Esophagus squamous epithelium (tissue), 5 donors: ENCODE data around the gene PTPN13. TPM values are rescaled to one million over a fixed set of nuclear protein-coding genes. Genes with fewer than 3 reads are reported as not detected.

Experiments used
- DNase-seq: peaks from one replicate; lab custom pipeline; 2025; lab: John Stamatoyannopoulos, UW
- H3K27ac ChIP-seq, 4 donors: fragments of 200-600 bp; sonication (generic); one replicate each; pipeline ENCODE4 v1.5.1; 2016 to 2019; ENCODE audit warnings: mild to moderate bottlenecking in 1 of 4
- H3K27me3 ChIP-seq, 4 donors: fragments of 200-600 bp; sonication (generic); 1 replicate in 3 of 4; 2 replicates in 1 of 4; pipeline versions ENCODE4 v1.5.1 to v1.6.0; 2017 to 2021; ENCODE audit warnings: antibody characterized with exemption in 1 of 4
- H3K36me3 ChIP-seq, 3 donors: fragments of 200-600 bp; sonication (generic); one replicate each; pipeline ENCODE4 v1.5.1; 2016 to 2019
- H3K4me1 ChIP-seq, 3 donors: fragments of 200-600 bp; sonication (generic); one replicate each; pipeline ENCODE4 v1.5.1; 2017 to 2019
- H3K4me3 ChIP-seq, 4 donors: fragments of 200-600 bp; sonication (generic); 1 replicate in 3 of 4; 2 replicates in 1 of 4; pipeline ENCODE4 v1.5.1; 2016 to 2019; ENCODE audit warnings: mild to moderate bottlenecking in 2 of 4, moderate library complexity in 1 of 4
- H3K9me3 ChIP-seq, 3 donors: fragments of 200-600 bp; sonication (generic); one replicate each; pipeline ENCODE4 v1.5.1; 2016 to 2019
- CTCF ChIP-seq, 6 experiments: fragments of 450-650 bp in 4 of 6; fragments of 200-600 bp in 2 of 6; sonication (generic) in 2 of 6; IDR thresholded peaks; one replicate each; pipeline ENCODE4 v1.5.1; 2016 to 2019; ENCODE audit warnings: antibody characterized with exemption in 6 of 6, mild to moderate bottlenecking in 4 of 6, moderate library complexity in 4 of 6
- POLR2A ChIP-seq, 4 donors: fragments of 450-650 bp; IDR thresholded peaks; one replicate each; pipeline ENCODE4 v1.6.1; 2017; ENCODE audit warnings: antibody characterized with exemption in 4 of 4, mild to moderate bottlenecking in 4 of 4, moderate library complexity in 3 of 4
- WGBS, 2 donors: methylation state at CpG; one replicate each; pipeline ENCODE4 v1.1.5; 2018; 5-methylcytosine and 5-hydroxymethylcytosine counted together
- intact Hi-C: fragments of 100-400 bp; cut with DNase I; formaldehyde crosslinking; loops from one replicate; pipeline ENCODE4 v1.15.0; 2022
- total RNA-seq, 4 donors: library from RNA; depleted of rRNA; stranded (reverse); fragments of >200 nt; gene quantifications; one replicate each; pipeline ENCODE4 v1.1.0, GENCODE V29; 2016
- donor health status: DM: yes; HTN: yes; CAD: no.

PTPN13 gene
- total RNA-seq, 4 donors from 2014 or later: 44.8 to 94.9 (median 66.7) TPM

GRCh38 chr4:86819561-86819960 lies 225.4 kb downstream of the PTPN13 start:
- peaks cover 0 to 46% (median 0%) of the 10 kb centered on the region in 3 donors for H3K36me3 ChIP-seq
- no peaks in the 10 kb centered on the region for H3K4me1 ChIP-seq
- H3K4me3 ChIP-seq: no peak overlapping the region
- WGBS, 2 donors: 91% methylated on average over 7 of the region's 7 CpGs
- H3K27ac ChIP-seq: no peak overlapping the region
- no peak for DNase-seq
- no peaks in the 10 kb centered on the region for H3K27me3 ChIP-seq
- no peak for TF ChIP-seq POLR2A (IDR thresholded peaks at IDR 0.05)
- no peak for TF ChIP-seq CTCF (IDR thresholded peaks at IDR 0.05)
- intact Hi-C loops: no loop called here
- peaks cover 0 to 2% (median 0%) of the 10 kb centered on the region in 3 donors for H3K9me3 ChIP-seq

GRCh38 chr4:86821151-86821550 lies 227.0 kb downstream of the PTPN13 start:
- 0 to 54% methylated on average over 1 of the region's 1 CpG for WGBS, 2 donors
- H3K4me1 ChIP-seq: no peaks in the 10 kb centered on the region
- intact Hi-C loops: no loop called here
- no peak for DNase-seq
- peaks cover 0 to 46% (median 0%) of the 10 kb centered on the region in 3 donors for H3K36me3 ChIP-seq
- no peak for TF ChIP-seq POLR2A (IDR thresholded peaks at IDR 0.05)
- TF ChIP-seq CTCF (IDR thresholded peaks at IDR 0.05): no peak
- no peaks in the 10 kb centered on the region for H3K9me3 ChIP-seq
- no peaks in the 10 kb centered on the region for H3K27me3 ChIP-seq
- H3K27ac ChIP-seq: no peak overlapping the region
- no peak overlapping the region for H3K4me3 ChIP-seq

- H3K36me3 ChIP-seq: peaks cover 0 to 47% (median 0%) of the 10 kb centered on the region in 3 donors
- DNase-seq: no peak
- WGBS, 2 donors: 100% methylated on average over 2 of the region's 2 CpGs
- no peak for TF ChIP-seq CTCF (IDR thresholded peaks at IDR 0.05)
- no peak for TF ChIP-seq POLR2A (IDR thresholded peaks at IDR 0.05)
- H3K9me3 ChIP-seq: no peaks in the 10 kb centered on the region
- intact Hi-C loops: no loop called here
- H3K27ac ChIP-seq: no peak overlapping the region
- peaks cover 0 to 4% (median 0%) of the 10 kb centered on the region in 3 donors for H3K4me1 ChIP-seq
- H3K4me3 ChIP-seq: no peak overlapping the region
- no peaks in the 10 kb centered on the region for H3K27me3 ChIP-seq
These were observed 228.0 kb downstream of the PTPN13 start for GRCh38 chr4:86822136-86822535.

GRCh38 chr4:86825511-86825910 lies 231.4 kb downstream of the PTPN13 start:
- Histone ChIP-seq H3K36me3 (peaks cover 0 to 79% (median 4%) of the 10 kb centered on the region in 3 donors), H3K4me1 (peaks cover 0 to 9% (median 0%) of the 10 kb centered on the region in 3 donors), H3K4me3 (no peak overlapping the region), H3K9me3 (no peaks in the 10 kb centered on the region), H3K27ac (no peak overlapping the region), H3K27me3 (no peaks in the 10 kb centered on the region)
- WGBS, 2 donors: 65 to 77% methylated on average over 3 of the region's 3 CpGs
- DNase-seq: no peak
- intact Hi-C loops: no loop called here
- TF ChIP-seq CTCF (IDR thresholded peaks at IDR 0.05) (no peak), POLR2A (IDR thresholded peaks at IDR 0.05) (no peak)

GRCh38 chr4:86831262-86832130 lies 237.4 kb downstream of the PTPN13 start:
- no peaks in the 10 kb centered on the region for H3K27me3 ChIP-seq
- H3K27ac ChIP-seq: peak overlapping the region; percentile 52 to 87 (median 77)
- H3K4me1 ChIP-seq: peaks cover 4 to 29% (median 6%) of the 10 kb centered on the region in 3 donors
- 53 to 72% methylated on average over 5 of the region's 5 CpGs for WGBS, 2 donors
- DNase-seq: no peak
- H3K9me3 ChIP-seq: no peaks in the 10 kb centered on the region
- H3K4me3 ChIP-seq: no peak overlapping the region
- TF ChIP-seq CTCF (IDR thresholded peaks at IDR 0.05) (no peak), POLR2A (IDR thresholded peaks at IDR 0.05) (no peak)
- intact Hi-C loops: no loop called here
- peaks cover 0 to 34% (median 4%) of the 10 kb centered on the region in 3 donors for H3K36me3 ChIP-seq
